Activated T-helper 1 cell treated with anti-CD3 and anti-CD28 coated beads, Interleukin-2, amount 50 U/mL, for 16 hours (primary cell): ENCODE results near the gene TMEM203.

Source experiments
- DNase-seq, 2 donors: peaks; one replicate each; pipeline ENCODE4 v3.0.0-alpha.2; 2020; ENCODE audit warnings: low read depth in 1 of 2, low spot score in 1 of 2

The TMEM203 gene

DNA sequence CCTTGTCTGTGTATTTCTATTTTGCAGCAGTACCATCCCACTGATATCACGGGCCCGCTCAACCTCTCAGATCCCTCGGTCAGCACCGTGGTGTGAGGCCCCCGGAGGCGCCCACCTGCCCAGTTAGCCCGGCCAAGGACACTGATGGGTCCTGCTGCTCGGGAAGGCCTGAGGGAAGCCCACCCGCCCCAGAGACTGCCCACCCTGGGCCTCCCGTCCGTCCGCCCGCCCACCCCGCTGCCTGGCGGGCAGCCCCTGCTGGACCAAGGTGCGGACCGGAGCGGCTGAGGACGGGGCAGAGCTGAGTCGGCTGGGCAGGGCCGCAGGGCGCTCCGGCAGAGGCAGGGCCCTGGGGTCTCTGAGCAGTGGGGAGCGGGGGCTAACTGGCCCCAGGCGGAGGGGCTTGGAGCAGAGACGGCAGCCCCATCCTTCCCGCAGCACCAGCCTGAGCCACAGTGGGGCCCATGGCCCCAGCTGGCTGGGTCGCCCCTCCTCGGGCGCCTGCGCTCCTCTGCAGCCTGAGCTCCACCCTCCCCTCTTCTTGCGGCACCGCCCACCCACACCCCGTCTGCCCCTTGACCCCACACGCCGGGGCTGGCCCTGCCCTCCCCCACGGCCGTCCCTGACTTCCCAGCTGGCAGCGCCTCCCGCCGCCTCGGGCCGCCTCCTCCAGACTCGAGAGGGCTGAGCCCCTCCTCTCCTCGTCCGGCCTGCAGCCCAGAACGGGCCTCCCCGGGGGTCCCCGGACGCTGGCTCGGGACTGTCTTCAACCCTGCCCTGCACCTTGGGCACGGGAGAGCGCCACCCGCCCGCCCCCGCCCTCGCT is 37.5 kb downstream of the TMEM203 start:
- no peak for DNase-seq

- no peak for DNase-seq
Observed at GRCh38 chr9:137167277-137167746, 38.1 kb downstream of the TMEM203 start.

DNA sequence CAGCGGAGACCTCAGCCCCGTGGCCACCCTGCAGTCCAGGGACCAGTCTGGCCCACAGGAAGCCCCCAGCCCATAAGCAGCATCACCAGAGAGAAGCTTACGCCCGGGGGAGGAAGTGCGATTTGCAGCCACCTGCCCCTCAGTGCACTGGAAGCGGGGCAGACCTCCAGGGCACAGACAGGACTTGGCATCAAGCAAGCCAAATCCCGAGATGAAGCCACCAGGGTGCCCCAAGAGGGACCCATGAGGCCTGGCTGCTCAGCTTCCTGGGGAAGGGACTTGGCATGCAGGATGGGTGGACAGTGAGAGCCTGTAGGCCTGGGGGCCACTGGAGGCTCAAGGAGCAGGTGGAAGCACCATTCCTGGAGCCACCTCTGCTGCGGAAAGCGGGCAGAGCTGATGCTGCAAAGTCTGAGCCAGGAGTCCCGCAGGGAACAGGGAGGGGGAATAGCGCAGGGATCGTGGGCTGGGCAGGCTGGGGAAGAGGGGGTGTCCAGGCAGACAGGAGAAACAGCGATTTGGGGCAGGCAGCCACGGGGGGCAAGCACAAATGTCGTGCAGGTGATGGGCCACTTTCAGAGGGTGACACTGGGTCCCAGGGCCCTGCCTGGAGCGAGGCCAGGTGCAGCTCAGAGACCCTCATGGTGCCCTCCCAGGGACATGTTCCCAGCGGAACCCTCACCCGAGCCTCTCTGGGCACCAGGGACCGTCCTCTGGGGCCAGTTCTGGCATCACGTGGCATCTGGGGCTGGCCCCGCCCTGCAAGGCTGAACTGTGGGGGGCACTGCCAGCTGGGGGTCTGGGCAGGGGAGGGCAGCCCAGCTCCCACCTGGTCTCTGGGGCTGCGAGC is 38.8 kb downstream of the TMEM203 start:
- DNase-seq: no peak

GRCh38 chr9:137165250-137165836 is 40.1 kb downstream of the TMEM203 start:
- no peak for DNase-seq

- no peak for DNase-seq
Observed at GRCh38 chr9:137164370-137165249, 40.8 kb downstream of the TMEM203 start.

DNA sequence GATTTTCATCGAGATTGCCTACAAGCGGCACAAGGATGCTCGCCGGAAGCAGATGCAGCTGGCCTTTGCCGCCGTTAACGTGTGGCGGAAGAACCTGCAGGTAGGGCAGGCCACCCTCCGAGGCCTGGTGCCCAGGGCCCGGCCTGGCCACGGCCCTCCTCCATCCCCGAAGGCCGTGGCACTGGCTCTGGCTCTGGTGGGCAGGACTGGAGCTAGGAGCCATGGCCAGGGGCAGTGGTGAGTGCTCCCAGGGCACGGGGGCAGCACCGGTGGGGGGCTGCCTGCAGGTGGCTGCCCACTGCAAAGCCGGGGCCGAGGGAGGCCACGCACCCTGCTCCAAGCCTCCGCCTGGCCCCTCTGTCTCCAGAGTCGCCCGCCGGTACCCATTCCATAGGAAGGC is 41.6 kb downstream of the TMEM203 start:
- DNase-seq: no peak

GRCh38 chr9:137163365-137163715 is 42.1 kb downstream of the TMEM203 start:
- DNase-seq: no peak

DNA sequence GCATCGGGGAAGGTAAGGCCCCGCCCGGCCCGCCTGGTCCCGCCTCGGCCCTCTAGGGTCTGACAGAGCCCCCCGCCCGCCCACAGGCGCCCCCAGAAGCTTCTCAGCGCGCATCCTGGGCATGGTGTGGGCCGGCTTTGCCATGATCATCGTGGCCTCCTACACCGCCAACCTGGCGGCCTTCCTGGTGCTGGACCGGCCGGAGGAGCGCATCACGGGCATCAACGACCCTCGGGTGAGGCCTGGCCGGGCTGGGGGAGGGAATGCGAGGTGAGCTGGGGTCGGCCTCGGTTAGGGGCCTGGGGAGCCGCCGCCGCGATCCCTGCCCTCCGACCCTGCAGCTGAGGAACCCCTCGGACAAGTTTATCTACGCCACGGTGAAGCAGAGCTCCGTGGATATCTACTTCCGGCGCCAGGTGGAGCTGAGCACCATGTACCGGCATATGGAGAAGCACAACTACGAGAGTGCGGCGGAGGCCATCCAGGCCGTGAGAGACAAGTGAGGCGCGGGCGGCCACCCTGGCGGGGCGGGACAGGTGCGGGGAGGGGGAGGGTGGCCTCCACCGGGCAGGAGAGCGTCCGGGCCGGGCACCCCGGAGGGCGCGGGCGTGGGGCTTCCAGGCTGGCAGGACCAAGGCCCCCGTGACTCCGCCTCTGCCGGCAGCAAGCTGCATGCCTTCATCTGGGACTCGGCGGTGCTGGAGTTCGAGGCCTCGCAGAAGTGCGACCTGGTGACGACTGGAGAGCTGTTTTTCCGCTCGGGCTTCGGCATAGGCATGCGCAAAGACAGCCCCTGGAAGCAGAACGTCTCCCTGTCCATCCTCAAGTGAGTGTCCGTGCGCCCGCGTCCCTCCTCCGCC is 42.7 kb downstream of the TMEM203 start:
- no peak for DNase-seq

DNA sequence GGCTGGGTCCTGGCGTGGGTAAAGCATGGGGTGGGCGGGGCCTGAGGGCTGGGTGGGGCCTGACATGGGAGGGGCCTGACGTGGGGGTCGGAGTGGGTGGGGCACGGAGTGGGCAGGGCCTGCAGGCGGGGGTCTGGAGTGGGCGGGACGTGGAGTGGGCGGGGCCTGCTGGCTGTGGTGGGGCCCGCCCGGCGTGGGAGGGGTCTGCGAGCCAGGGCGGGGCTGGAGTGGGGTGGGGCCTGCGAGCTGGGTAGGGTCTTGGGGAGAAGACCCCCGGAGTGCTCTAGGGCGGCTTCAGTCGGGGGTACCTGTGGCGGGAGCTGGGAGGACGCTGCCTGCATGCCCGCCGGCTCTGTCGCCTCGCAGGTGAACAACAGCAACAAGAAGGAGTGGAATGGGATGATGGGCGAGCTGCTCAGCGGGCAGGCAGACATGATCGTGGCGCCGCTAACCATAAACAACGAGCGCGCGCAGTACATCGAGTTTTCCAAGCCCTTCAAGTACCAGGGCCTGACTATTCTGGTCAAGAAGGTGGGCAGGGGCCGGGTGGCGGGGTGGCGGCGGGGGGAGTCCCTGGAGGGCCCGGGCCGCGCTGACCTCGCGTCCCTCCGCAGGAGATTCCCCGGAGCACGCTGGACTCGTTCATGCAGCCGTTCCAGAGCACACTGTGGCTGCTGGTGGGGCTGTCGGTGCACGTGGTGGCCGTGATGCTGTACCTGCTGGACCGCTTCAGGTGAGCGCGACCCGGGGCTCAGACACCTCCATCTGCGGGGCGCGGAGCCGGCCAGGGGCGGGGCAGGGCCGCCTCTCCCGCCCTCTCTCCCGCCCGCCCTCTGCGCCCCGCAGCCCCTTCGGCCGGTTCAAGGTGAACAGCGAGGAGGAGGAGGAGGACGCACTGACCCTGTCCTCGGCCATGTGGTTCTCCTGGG is 43.6 kb downstream of the TMEM203 start:
- no peak for DNase-seq

DNA sequence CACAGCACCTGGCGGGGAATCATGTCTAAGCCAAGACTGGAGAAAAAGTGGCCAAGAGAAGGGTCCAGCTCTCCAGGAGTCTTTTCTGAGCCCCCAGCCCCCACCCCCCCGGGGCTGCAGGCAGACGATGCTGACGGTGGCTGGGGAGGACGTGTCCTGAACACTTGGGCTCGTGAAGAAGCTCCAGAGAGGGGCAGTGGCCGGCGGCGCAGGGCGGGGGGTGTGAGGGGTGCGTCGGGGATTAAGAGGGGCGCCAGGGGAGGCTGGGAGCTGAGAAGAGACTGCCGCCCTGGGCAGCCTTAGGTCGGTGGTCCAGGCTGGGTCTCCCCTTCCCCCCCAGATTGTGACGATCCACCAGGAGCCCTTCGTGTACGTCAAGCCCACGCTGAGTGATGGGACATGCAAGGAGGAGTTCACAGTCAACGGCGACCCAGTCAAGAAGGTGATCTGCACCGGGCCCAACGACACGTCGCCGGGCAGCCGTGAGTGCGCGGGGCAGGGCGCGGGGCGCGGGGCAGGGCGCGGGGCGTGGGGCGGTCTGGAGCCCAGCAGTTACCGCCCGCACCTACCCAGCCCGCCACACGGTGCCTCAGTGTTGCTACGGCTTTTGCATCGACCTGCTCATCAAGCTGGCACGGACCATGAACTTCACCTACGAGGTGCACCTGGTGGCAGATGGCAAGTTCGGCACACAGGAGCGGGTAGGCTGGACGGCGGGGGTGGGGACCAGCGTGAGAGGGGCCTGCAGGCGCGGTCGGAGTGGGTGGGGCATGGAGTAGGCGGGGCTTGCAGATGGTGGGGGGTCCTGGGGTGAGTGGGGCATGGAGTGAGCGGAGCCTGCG is 44.5 kb downstream of the TMEM203 start:
- no peak for DNase-seq

- DNase-seq: no peak
Observed at GRCh38 chr9:137160054-137160425, 45.4 kb downstream of the TMEM203 start.

GRCh38 chr9:137159105-137160053 is 46.1 kb downstream of the TMEM203 start:
- DNase-seq: no peak

DNA sequence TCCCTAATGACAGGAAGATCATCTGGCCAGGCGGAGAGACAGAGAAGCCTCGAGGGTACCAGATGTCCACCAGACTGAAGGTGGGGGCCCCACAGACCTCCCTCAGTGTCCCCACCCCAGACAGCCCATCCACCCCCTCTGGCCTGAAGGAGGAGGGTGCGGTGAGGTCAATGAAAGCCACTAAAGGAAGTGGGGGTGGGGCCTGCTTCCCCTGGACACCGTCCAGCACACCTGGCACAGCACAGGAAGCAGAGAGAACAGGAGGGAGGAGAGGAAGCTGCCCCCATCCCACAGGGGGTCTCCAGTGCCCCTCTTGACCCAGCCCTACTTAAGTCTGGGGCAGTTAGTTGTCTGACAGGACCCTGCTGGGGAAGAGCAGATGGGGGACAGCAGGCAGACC is 46.8 kb downstream of the TMEM203 start:
- DNase-seq: no peak

DNA sequence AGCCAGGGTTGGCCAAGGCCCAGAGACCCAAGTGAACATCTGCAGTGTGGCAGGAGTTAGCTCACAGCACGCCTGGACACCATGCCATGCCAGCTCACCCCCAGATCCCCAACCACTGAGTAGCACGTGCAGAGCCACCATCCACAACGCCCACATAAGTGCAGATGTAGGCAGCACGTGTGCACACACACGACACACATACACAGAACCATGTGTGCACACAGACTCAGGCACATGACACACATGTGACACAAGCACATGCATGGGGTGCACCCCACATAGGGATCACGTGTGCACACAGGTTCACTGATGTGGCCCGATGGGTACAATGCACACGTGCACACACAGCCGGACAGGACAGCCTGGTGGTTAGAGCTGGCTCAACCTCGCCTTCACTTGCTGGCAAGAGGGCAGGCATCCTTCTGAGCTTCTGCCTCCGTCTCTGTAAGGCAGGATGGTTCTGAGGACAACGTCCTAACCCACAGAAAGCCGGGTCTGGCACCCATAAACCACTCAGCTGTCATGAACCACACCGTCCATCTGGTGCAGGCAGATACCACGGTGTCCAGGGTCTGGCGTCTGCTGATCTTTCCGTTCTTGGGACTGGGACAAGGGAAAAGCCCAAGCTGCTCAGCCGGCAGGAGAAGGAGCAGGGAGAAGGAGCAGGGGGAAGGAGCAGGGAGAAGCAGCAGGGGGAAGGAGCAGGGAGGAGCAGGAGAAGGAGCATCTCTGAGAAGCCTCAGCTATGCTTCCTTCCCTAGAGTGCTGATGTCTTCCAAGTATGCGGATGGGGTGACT is 47.6 kb downstream of the TMEM203 start:
- no peak for DNase-seq

- DNase-seq: peak; percentile 23 to 47
Observed at GRCh38 chr9:137156567-137157375, 48.7 kb downstream of the TMEM203 start.
